ENCODE data around the gene VPS13A.
"Not testable (repeated sequence)": the region's sequence is repeated elsewhere in the genome, so short reads cannot be mapped to it uniquely, and the experiment has no call there.

VPS13A gene

GRCh38 chr9:77188242-77188641, 10.9 kb downstream of the VPS13A start:
- DNase-seq (ENCODE audit: low read depth), result no peak

- DNase-seq (ENCODE audit: low read depth), result no peak
Observed at GRCh38 chr9:77194423-77194822, 17.1 kb downstream of the VPS13A start.

GRCh38 chr9:77210116-77210515, 32.8 kb downstream of the VPS13A start:
- DNase-seq (ENCODE audit: low read depth), result no peak

GRCh38 chr9:77211561-77211960, 34.2 kb downstream of the VPS13A start:
- DNase-seq (ENCODE audit: low read depth), result no peak

GRCh38 chr9:77212801-77213200, 35.5 kb downstream of the VPS13A start:
- DNase-seq (ENCODE audit: low read depth), result no peak

GRCh38 chr9:77215874-77216273, 38.5 kb downstream of the VPS13A start:
- no peak for DNase-seq (ENCODE audit: low read depth)

- no peak for DNase-seq (ENCODE audit: low read depth)
Observed at GRCh38 chr9:77218612-77219011, 41.3 kb downstream of the VPS13A start.

- no peak for DNase-seq (ENCODE audit: low read depth)
Observed at GRCh38 chr9:77221431-77221830, 44.1 kb downstream of the VPS13A start.

GRCh38 chr9:77224746-77225312, 47.5 kb downstream of the VPS13A start:
- DNase-seq (ENCODE audit: low read depth), result no peak

- DNase-seq (ENCODE audit: low read depth), result no peak
Observed at GRCh38 chr9:77236693-77237092, 59.4 kb downstream of the VPS13A start.

- DNase-seq (ENCODE audit: low read depth), result no peak
Observed at GRCh38 chr9:77237896-77238295, 60.6 kb downstream of the VPS13A start.

- DNase-seq (ENCODE audit: low read depth), result no peak
Observed at GRCh38 chr9:77251050-77251449, 73.7 kb downstream of the VPS13A start.

- DNase-seq (ENCODE audit: low read depth), result no peak
Observed at GRCh38 chr9:77257275-77257674, 79.9 kb downstream of the VPS13A start.

- DNase-seq (ENCODE audit: low read depth), result no peak
Observed at GRCh38 chr9:77261605-77262004, 84.3 kb downstream of the VPS13A start.

GRCh38 chr9:77267762-77268161, 90.4 kb downstream of the VPS13A start:
- DNase-seq (ENCODE audit: low read depth), result not testable (repeated sequence)

GRCh38 chr9:77271023-77271690, 93.8 kb downstream of the VPS13A start:
- DNase-seq (ENCODE audit: low read depth), result no peak

GRCh38 chr9:77276799-77277198, 99.5 kb downstream of the VPS13A start:
- DNase-seq (ENCODE audit: low read depth), result no peak

GRCh38 chr9:77277719-77278118, 100.4 kb downstream of the VPS13A start:
- no peak for DNase-seq (ENCODE audit: low read depth)

- DNase-seq (ENCODE audit: low read depth), result no peak
Observed at GRCh38 chr9:77283991-77284390, 106.7 kb downstream of the VPS13A start.

- DNase-seq (ENCODE audit: low read depth), result no peak
Observed at GRCh38 chr9:77284616-77285015, 107.3 kb downstream of the VPS13A start.

GRCh38 chr9:77290373-77290772, 113.0 kb downstream of the VPS13A start:
- no peak for DNase-seq (ENCODE audit: low read depth)

GRCh38 chr9:77291714-77292113, 114.4 kb downstream of the VPS13A start:
- DNase-seq (ENCODE audit: low read depth), result no peak

- no peak for DNase-seq (ENCODE audit: low read depth)
Observed at GRCh38 chr9:77293949-77294348, 116.6 kb downstream of the VPS13A start.

- DNase-seq (ENCODE audit: low read depth), result no peak
Observed at GRCh38 chr9:77304543-77304942, 127.2 kb downstream of the VPS13A start.

Data from stimulated activated CD8-positive, alpha-beta memory T cell treated with anti-CD3 and anti-CD28 coated beads, Interleukin-7, amount 100 ng/mL, for 24 hours (primary cell).